Peyer's patch (tissue), 4 donors: ENCODE measurements around the gene ANKRD53.

Source experiments
- CTCF ChIP-seq, 6 experiments: fragments of 450-650 bp in 4 of 6; fragments of 200-600 bp in 2 of 6; sonication (generic) in 1 of 6; IDR thresholded peaks; one replicate each; pipeline ENCODE4 v1.5.1; 2017 to 2019; ENCODE audit warnings: antibody characterized with exemption in 6 of 6, mild to moderate bottlenecking in 3 of 6, moderate library complexity in 1 of 6
- POLR2A ChIP-seq, 2 donors: fragments of 450-650 bp; IDR thresholded peaks; one replicate each; pipeline ENCODE4 v1.5.1; 2017; ENCODE audit warnings: antibody characterized with exemption in 2 of 2, mild to moderate bottlenecking in 2 of 2, moderate library complexity in 2 of 2

GRCh38 chr2:70983506-70984227 lies 5.2 kb downstream of the ANKRD53 start:
- TF ChIP-seq CTCF (IDR thresholded peaks at IDR 0.05): no peak
- TF ChIP-seq POLR2A (IDR thresholded peaks at IDR 0.05): no peak
